HG02943 (cell line): ENCODE results near the gene ADAMTS17.

Experiments used
- ATAC-seq: cut with Tn5 transposase; IDR thresholded peaks from one replicate; pipeline ENCODE4 v1.9.1; 2021; ENCODE audit warnings: mild to moderate bottlenecking, low read depth, moderate library complexity; ENCODE audit not compliant: unreplicated experiment

Gene ADAMTS17

GRCh38 chr15:100310513-100311153, 31.1 kb downstream of the ADAMTS17 start:
- ATAC-seq = no peak

- no peak for ATAC-seq
Observed at GRCh38 chr15:100310041-100310405, 31.8 kb downstream of the ADAMTS17 start.

- no peak for ATAC-seq
Observed at GRCh38 chr15:100309109-100310040, 32.4 kb downstream of the ADAMTS17 start.

GRCh38 chr15:100308608-100309007, 33.2 kb downstream of the ADAMTS17 start:
- ATAC-seq = no peak

- no peak for ATAC-seq
Observed at GRCh38 chr15:100308213-100308600, 33.6 kb downstream of the ADAMTS17 start.

- ATAC-seq = no peak
Observed at GRCh38 chr15:100307241-100308212, 34.2 kb downstream of the ADAMTS17 start.

- no peak for ATAC-seq
Observed at GRCh38 chr15:100306098-100306497, 35.7 kb downstream of the ADAMTS17 start.

GRCh38 chr15:100301910-100302431, 39.8 kb downstream of the ADAMTS17 start:
- no peak for ATAC-seq

- ATAC-seq = no peak
Observed at GRCh38 chr15:100298257-100298656, 43.5 kb downstream of the ADAMTS17 start.

- no peak for ATAC-seq
Observed at GRCh38 chr15:100297812-100298211, 44.0 kb downstream of the ADAMTS17 start.

- ATAC-seq = no peak
Observed at GRCh38 chr15:100295939-100296565, 45.7 kb downstream of the ADAMTS17 start.

- no peak for ATAC-seq
Observed at GRCh38 chr15:100292010-100292409, 49.8 kb downstream of the ADAMTS17 start.

- no peak for ATAC-seq
Observed at GRCh38 chr15:100291106-100291505, 50.7 kb downstream of the ADAMTS17 start.

- no peak for ATAC-seq
Observed at GRCh38 chr15:100285641-100286295, 56.0 kb downstream of the ADAMTS17 start.

- ATAC-seq = no peak
Observed at GRCh38 chr15:100284701-100285100, 57.1 kb downstream of the ADAMTS17 start.

- ATAC-seq = no peak
Observed at GRCh38 chr15:100284191-100284590, 57.6 kb downstream of the ADAMTS17 start.

- ATAC-seq = no peak
Observed at GRCh38 chr15:100281096-100281917, 60.5 kb downstream of the ADAMTS17 start.

GRCh38 chr15:100279849-100280248, 61.9 kb downstream of the ADAMTS17 start:
- no peak for ATAC-seq

- no peak for ATAC-seq
Observed at GRCh38 chr15:100279446-100279845, 62.3 kb downstream of the ADAMTS17 start.
